GM19240 (cell line): ENCODE measurements around the gene CFAP298.

Source experiments
- DNase-seq: peaks from one replicate; pipeline ENCODE4 v3.0.0; 2011; ENCODE audit warnings: low spot score; ENCODE audit not compliant: insufficient read length

CFAP298 gene

DNA sequence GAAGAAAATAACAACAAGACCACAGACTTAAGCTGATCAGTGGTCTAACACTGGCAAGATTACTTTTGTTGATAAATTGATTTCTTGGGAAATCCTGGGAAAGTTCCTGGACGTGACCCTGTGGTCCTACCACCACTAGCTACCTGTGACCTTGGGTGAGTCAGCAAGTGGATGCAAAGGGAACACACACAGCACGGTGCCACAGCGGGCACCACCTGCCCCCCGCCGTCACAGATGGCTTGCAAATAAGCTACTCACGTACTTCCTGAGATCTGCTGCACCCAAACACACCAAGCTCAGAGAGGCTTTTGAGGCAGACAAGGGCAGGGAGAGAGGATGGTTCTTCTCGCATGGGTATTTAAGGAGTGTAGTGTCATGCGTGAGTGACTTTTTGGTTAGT, 12.7 kb downstream of the CFAP298 start:
- no peak for DNase-seq

DNA sequence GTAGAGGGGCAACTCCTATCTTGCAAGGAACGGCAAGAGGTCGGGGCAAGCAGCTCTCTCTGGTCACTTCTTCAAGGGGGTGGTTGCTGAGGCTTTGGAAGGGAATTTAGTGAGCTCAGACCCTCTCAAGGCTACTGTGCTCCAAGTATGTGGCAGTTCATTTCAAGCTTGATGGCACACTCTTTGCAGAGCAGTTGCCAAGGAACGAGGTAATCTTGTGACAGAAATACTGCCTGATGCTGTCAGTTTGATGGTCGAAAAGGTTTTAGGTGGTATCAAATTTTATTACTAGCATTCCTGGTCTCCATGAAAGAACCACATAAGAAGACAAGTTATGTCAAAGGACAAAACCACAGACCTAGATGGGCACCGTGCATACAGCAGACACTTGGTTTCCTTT, 13.1 kb downstream of the CFAP298 start:
- no peak for DNase-seq

DNA sequence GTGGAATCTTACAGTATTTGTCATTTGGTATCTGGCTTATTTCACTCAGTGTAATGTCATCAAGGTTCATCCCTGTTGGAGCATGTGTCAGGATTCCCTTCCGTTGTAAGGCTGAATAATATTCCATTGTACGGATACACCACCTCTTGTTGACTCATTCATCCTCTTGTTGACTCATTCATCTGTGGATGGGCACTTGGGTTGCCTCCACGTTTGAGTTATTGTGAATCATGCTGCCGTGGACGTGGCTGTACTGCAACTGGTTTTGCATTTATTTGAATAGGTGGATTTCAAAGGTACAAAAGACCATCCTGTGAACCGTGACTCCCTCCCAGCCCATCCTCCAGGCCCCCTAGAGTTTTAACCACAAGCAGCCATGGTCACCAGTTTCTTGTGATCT, 15.0 kb downstream of the CFAP298 start:
- DNase-seq = no peak

DNA sequence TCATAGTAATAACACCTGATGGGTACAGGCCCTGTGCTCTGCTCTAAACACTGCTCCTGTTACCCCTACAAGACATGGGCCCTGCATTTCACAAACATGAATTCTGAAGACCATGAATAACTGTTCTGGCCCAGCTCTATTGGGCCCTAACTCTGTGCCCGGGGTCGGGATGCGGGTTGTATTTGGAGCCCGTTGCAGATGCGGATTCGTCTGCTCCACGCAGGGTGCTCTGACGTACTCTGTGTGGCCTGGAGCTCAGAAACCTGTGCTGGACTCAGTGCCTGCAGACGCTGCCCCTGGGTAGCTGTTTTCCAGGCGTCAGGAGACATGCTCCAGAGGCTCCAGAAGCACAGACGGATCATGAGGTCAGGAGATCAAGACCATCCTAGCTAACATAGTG, 16.7 kb downstream of the CFAP298 start:
- no peak for DNase-seq

DNA sequence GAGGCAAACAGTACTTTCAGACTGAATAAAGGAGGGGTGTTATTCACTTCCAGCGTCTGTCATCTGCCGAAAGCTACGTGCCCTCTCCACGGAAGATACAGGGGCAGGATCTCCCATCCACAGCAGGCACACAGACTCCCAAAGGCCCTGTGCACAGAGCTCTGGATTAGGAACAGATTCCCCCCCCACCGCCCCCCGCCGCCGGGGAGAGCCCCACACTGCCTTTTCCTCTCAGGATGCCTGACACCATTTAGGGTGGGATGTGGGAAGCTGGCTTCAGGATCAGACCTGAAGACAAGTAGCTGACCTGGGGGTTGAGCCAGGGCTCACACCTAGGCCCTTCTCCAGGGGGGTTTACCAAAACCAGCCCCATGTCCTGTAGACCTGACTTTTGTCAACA, 18.5 kb downstream of the CFAP298 start:
- DNase-seq = no peak

DNA sequence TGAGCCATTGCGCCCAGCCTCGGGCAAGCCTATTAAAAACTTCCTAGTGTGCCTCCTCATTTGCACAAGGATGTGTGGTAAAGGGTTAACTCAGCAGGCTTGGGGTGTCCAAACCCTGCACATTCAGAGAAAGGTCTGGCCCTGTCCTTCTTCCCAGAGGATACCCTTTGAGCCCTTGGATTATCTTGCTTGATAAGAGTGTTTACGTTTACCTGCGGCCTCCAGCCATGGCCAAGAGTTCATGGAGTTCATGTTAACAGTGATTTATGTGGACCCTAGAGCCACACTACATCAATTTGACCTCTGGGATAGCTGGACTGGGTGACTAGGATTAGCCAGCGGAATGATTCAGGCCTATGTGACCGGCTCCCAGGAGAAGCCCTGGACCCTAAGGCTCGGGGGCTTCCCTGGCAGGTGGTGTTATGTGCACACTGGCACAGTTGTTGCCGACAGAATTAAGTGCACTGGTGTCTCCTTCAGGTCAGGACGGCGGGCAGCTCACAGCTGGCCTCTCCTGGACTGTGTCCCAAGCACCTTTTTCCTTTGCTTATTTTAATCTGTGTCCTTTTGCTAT, 19.2 kb downstream of the CFAP298 start:
- DNase-seq = no peak

DNA sequence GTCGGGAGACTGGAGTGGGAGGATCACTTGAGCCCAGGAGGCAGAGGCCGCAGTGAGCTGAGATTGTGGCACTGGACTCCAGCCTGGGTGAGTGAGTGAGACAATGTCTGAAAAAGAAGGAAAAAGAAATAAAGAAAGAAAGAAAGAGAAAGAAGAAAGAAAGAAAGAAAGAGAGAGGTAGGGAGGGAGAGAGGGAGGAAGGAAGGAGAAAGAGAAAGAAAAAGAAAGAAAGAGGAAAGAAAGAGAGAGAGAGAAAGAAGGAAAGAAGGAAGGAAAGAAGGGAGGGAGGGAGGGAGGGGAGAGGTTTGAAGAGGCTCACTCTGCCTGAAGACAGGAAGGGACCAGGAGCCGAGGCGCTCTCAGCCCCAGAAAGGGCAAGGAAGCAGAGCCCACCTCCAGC, 22.0 kb downstream of the CFAP298 start:
- no peak for DNase-seq

DNA sequence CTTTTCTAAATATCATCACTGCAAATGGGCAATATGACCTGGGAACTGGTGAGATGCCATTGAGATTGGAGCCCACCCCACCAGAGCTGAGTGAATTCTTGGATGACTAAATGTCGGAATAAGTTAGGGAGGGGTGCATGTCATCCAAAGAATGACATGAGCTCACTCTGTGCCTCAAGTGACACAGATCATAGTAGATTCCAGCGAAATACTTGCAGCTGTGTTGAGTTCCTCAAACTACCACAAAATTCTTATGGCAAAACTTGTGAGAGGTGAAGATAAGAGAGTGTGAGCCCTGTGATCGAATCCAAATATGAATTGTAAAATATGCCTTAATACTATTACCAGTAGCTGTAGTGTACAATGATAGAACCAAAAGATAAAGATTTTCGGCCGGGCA, 24.5 kb downstream of the CFAP298 start:
- DNase-seq = no peak

DNA sequence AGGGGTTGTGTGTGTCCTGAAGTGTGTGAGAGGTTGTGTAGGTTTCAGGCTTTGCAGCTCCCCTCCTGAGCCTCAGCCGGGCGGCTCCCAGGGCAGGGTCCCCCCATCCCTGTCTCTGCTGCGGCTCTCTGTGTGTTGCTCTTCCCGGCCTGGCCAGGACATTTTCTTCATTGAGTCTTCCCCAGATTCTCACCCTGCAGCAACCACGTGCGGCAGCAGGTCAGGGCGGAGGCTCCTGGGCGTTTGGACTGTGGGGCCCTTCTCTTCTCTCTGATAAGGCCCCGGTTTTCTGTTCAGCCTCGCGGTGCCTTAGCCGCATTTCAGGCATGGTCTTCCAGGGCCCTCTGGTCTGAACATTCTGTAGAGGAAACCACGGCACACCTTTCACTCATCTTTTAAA, 25.1 kb downstream of the CFAP298 start:
- no peak for DNase-seq

DNA sequence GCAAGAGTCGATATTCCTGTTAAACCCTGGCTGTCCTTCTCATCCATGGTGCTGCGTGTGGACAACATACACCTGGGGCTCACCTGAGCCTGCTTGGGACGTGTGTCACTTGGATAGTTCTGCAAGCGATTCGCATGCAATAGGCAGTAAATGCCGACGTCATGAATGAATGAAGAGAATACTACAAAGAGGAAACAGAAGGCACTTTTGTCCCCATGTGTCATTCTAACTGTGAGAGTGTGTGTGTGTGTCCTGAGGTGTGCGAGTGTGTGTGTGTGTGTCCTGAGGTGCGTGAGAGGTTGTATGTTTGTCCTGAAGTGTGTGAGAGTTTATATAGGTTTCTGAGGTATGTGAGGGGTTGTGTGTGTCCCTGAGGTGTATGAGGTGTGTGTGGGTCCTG, 26.2 kb downstream of the CFAP298 start:
- no peak for DNase-seq

DNA sequence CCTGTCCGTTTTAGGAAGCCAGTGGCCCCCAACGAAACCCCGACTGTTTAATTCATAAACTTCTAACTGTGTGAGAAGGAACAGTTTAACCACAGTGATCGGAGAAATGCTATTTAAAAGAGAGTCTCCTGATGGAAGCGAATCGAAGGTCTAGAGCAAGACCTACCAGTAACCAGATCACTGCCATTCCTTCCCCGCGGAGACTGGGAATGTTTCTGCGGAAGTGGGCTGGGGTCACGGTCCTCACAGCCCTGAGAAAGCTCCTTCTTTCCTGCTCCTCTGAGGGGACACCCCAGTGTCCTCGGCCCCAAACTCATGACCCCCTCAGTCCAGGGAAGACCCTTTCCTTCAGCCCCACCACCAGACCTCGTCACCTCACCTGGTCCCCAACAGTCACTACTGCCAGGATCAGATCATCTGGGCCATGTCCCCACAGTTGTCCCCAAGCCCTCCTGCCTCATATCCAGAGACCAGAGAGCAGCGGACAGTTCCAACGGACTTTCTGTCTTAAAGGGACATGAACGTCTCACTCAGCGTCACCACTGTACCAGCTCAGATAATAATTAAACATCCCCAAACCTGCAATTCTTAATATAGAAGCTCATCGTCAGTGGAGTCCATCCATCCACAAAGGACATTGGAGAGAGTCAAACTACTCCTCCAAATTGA, 27.0 kb downstream of the CFAP298 start, which contains the start of gene TCP10L:
Gene TCP10L, minus strand, starts transcription at position 482 of the 669 bp plus-strand sequence. CDS start 1,219 bp downstream, outside the sequence.
- DNase-seq = no peak

DNA sequence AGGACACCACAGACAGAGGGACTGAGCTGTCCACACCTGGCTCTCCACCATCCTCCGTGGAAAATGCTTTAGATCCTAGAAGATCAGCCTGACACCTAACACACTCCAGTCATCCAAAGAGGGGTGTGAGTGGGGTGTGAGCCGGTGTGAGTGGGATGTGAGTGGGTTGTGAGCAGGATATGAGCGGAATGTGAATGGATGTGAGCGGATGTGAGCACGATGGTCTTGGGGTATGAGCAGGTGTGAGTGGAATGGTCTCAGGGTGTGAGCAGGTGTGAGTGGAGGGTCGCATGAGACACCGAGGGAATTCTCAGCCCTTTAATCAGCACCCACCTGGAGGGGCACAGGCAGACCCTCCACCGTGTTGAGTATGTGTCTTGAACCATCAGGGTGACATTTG, 27.7 kb downstream of the CFAP298 start:
- no peak for DNase-seq

DNA sequence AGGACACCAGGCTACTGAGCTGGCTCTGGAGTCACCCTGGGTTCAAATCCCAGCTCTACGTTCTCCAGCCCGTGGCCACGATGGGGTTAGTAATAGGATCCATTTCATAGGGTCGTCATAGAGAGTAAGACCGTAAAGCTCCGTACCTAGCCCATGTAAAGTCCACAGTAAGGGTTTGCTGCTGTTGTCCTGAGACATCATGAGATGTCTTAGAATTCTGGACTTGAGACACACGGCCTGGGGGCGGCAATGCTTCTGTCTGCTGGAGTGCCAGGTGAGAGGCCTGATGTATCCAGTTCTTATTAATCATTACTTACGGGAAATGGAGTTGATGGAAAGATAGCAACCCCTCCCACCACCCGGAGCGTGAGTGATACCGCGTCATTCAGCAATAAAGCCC, 30.4 kb downstream of the CFAP298 start:
- no peak for DNase-seq

DNA sequence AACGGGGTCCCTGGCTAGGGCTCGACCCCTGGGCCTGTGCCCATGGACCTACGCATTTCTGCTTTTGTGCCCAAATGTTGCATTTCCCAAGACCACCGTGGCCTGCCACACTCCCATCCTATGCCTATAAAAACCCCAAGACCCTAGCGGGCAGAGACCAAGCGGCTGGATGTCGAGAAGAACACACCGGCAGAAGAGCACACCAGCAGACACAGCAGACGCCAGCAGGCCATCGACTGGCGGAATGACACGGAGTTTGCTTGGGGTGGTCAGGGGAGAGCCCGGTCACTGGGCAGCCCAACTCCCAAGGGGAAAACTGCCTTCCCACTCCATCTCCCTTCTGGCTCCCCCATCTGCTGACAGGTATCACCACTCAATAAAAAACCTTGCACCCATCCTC, 31.2 kb downstream of the CFAP298 start:
- DNase-seq = no peak

DNA sequence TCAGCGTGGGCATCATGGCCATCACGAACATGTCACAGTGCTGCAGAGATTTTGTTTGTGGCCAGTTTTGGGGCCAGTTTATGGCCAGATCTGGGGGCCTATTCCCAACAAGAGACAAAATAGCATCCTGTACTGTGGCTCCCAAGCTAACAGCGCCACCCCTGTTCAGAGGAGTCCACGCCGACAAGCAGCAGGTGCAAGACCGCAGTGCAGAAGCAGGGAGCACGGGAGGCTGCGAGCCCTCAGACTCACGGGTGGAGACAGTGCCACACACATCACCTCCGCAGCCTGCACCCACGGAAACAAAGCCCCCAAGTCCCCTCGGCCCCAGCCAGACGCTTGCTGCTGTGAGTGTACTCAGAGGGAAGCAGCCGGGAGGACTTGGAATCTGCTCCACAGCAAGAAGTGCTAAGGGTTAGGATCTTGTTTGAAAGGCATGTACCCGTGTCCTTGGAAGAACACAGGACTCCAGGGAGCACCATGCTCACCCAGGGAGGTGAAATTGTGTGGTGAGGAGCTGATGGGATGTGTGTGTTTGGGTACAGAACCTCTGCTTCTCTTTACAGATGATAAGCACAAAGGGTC, 34.0 kb downstream of the CFAP298 start:
- no peak for DNase-seq

DNA sequence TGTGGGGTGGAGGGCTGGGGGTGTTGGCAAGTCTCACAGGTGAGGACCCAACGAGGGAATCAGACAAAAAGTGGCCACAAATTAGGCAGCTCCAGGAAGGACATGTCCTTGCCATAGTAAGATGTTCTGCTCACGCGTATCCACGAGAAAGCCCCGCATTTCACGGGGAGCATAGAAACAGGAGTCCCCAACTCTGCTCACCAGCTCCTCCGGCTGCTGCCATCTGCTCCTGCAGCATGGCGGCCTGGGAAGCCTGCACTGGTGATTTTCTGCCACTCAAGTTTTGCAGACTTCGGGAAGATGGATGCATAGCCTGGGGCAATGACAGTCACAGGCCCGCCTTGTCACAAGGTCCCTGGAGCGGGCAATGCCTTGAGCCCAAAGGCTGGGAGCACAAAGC, 36.2 kb downstream of the CFAP298 start:
- no peak for DNase-seq

DNA sequence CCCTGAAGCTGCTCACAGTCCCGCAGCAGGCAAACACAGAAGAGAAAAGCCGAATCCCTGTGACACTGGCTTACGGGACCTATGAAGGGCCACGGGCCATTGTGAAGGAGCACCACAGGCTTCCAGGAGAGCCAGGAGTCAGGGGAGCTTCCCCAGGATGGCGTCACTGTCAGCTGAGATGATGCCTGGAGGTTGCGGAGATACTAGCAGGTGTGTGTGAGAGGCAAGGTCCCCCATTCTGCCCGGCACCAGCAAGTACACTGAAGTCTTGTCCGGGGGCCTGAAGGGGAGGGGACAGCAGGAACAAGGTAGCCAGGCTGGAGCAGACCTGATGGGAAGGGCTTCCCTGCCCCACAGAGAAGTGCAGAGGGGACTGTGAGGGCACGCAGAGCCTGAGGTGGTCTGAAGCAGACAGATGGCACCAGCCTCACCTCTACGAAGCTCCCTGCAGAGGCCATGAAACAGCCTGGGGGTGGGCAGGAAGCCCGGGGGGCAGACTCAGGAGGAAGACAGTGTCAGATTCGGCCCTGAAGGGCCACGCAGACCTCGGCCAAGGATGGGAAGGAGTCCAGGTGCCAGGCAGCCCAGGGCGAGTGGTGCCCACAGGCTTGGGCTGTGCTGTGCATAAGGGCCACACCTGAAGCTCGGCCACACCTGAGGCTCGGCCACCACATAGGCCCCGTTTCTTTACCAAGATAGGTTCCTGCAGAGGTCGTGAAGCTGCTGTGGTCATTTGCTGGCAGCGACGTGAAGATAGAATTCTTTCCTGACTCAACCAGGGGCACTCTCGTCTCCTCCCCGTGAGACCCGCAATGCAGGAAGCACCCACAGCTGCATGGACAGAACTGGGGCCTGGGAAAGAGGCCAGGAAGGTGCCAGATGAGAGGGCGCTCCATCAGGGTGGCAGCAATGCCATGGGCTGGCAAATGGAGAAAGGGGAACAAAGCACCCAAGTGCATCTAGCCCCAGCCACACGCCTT, 36.9 kb downstream of the CFAP298 start:
- no peak for DNase-seq

DNA sequence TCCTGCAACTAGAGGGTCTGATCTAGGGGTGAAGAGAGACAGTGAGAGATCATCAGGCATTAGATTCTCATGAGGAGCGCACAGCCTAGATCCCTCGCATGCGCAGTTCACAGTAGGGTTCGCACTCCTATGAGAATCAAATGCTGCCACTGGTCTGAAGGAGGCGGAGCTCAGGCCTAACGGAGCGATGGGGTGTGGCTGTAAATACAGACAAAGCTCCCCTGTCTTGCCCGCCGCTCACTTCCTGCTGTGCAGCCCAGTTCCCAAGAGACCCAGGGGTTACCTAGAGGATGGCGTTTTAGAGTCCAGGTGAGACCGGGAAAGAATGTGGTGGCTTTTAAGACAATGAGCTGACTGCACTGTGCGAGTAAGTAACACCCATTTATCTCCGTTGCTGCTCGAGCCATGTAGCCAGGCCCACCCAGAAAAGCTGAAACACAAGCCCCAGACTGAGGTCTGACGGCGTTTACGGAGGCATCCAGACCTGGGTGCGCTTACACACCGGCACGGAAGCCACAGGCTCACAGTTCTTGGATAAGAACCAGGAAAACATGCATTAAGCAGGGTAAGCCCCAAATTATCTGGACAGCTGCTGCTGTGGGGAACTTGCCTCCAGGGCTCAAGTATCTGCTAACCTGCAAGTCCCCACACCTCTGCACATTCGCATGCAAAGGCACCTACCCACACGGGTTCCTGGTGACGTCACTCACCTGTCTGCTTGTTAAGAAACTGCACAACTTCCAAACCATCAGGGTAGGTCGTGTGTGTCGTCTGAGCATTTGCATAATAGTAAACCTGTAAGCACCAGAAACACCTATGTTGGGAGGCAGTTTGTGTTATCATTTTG, 39.4 kb downstream of the CFAP298 start:
- DNase-seq = no peak

DNA sequence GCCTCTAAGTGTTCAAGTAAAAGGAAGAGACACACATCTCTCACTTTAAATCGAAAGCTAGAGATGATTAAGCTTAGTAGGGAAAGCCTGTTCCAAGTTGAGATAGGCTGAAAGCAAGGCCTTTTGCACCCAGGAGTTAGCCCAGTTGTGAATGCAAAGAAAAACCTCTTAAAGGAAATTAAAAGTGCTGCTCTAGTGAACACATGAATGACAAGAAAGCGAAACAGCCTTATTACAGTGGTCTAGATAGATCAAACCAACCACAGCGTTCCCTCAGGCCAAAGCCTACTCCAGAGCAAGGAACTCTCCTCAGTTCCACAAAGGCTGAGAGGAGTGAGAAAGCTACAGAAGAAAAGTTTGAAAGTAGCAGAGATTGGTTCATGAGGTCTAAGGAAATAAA, 41.7 kb downstream of the CFAP298 start:
- no peak for DNase-seq

DNA sequence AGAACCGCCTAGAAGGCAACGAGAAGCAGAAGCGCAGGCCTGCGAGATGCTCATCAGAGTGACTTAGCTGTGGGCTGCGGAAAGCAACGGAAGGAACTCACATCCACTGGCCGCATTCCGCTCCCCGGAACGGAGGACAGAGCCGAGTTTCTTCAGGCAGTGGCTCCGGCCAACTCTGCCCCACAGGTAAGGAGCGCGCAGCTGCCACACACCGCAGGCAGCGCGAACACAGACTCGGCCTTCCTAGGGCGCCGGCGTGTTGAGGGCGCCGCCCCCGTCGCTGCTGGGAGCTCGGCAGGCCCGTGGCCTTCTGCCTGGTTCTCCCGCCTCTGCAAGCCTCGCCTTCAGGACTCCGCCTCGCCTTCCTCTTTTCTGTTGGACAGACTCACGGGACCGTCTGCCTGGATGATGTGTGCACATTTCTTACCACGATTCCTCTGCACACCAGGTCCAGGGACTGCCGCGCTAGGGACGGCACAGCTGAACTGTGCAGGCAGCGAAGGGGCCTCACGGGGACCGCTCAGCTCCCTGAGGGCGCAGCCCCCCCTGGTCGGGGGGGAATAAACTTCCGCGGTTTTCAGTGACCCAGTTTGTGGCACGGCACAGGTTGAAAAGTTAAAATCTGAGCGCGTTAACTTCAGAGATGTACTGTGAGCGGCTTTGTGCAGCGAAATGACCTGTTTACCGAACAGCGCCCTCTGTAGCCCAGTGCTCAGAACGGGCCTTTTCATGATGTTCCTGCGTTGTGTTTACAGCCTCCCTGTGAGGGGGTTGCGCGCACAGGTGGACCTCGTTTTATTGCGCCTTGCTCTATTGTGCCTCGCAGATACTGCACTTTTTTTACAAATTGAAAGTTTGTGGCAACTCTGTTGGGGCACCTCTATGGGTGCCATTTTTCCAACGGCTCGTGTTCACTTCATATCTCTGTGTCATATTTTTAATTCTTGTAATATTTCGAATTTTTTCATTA, 42.6 kb downstream of the CFAP298 start:
- peak; percentile 57 for DNase-seq
